PC-3 (cell line): ENCODE measurements around the gene B4GALNT4. TPM values are rescaled to one million over a fixed set of nuclear protein-coding genes. Genes with fewer than 3 reads are reported as not detected.

Source experiments
- ATAC-seq: fragments of 200-7000 bp; cut with Tn5 transposase; 2 replicates; pipeline ENCODE4 v1.9.1; 2020; ENCODE audit warnings: mild to moderate bottlenecking, moderate library complexity
- BruUV-seq: library from RNA; stranded (reverse); fragments of 400-500 nt; replicated peaks from 2 replicates; lab custom pipeline; 2021; lab: Mats Ljungman, UMichigan
- CTCF ChIA-PET: fragments of 300-600 bp; sonication (Branson Sonifier 250); formaldehyde crosslinking; loops from one replicate; lab custom pipeline; 2022; ENCODE audit warnings: antibody characterized with exemption; lab: Charles Lee
- POLR2A ChIA-PET: fragments of 300-600 bp; sonication (Branson Sonifier 250); formaldehyde crosslinking; loops from one replicate; lab custom pipeline; 2022; ENCODE audit warnings: antibody characterized with exemption; ENCODE audit not compliant: unreplicated experiment; lab: Charles Lee
- DNase-seq: peaks from one replicate; pipeline ENCODE4 v3.0.0-alpha.2; 2015
- H2AFZ ChIP-seq: fragments of 300-600 bp; sonication (generic); 2 replicates; pipeline ENCODE4 v1.6.0; 2016; ENCODE audit warnings: antibody characterized with exemption, low read length
- H3F3A ChIP-seq: fragments of 300-600 bp; sonication (generic); one replicate; pipeline ENCODE4 v1.6.0; 2017; ENCODE audit warnings: antibody characterized with exemption, low read length, control low read depth, mild to moderate bottlenecking; ENCODE audit not compliant: unreplicated experiment
- H3K27ac ChIP-seq: fragments of 300-600 bp; sonication (generic); 2 replicates; pipeline ENCODE4 v1.5.1; 2016; ENCODE audit warnings: mild to moderate bottlenecking, low read length
- H3K27me3 ChIP-seq: fragments of 300-600 bp; sonication (generic); 2 replicates; pipeline ENCODE4 v1.6.1; 2016; ENCODE audit warnings: low read length, mixed read lengths
- H3K36me3 ChIP-seq: fragments of 300-600 bp; sonication (generic); 2 replicates; pipeline ENCODE4 v1.6.1; 2016; ENCODE audit warnings: low read depth, mixed run types, low read length, mixed read lengths
- H3K4me1 ChIP-seq: fragments of 300-600 bp; sonication (generic); 2 replicates; pipeline ENCODE4 v1.5.1; 2016; ENCODE audit warnings: low read length; ENCODE audit not compliant: insufficient read depth
- H3K4me2 ChIP-seq: fragments of 300-600 bp; sonication (generic); 2 replicates; pipeline ENCODE4 v1.6.0; 2016; ENCODE audit warnings: low read length
- H3K4me3 ChIP-seq: fragments of 300-600 bp; sonication (generic); 2 replicates; pipeline ENCODE4 v1.5.1; 2016; ENCODE audit warnings: mild to moderate bottlenecking, low read length, mixed read lengths
- H3K79me2 ChIP-seq: fragments of 300-600 bp; sonication (generic); 2 replicates; pipeline ENCODE4 v1.6.1; 2017; ENCODE audit warnings: low read length, mixed read lengths
- H3K9ac ChIP-seq: fragments of 300-600 bp; sonication (generic); 2 replicates; pipeline ENCODE4 v1.6.0; 2016; ENCODE audit warnings: mild to moderate bottlenecking, low read length
- H3K9me2 ChIP-seq: fragments of 300-600 bp; sonication (generic); replicated peaks from 2 replicates; pipeline ENCODE4 v1.6.1; 2016; ENCODE audit warnings: mixed run types, low read length, mixed read lengths
- H3K9me3 ChIP-seq: fragments of 300-600 bp; sonication (generic); 2 replicates; pipeline ENCODE4 v1.6.1; 2016; ENCODE audit warnings: low read length, mixed read lengths
- H4K20me1 ChIP-seq: fragments of 300-600 bp; sonication (generic); 2 replicates; pipeline ENCODE4 v1.6.1; 2016; ENCODE audit warnings: low read length, mixed read lengths
- EZH2 ChIP-seq: fragments of 300-600 bp; sonication (generic); IDR thresholded peaks from one replicate; pipeline ENCODE4 v1.6.1; 2017; ENCODE audit warnings: antibody characterized with exemption, mild to moderate bottlenecking, low read length; ENCODE audit not compliant: unreplicated experiment
- EZH2phosphoT487 ChIP-seq: fragments of 300-600 bp; sonication (generic); IDR thresholded peaks from 2 replicates; pipeline ENCODE4 v1.6.1; 2018; ENCODE audit warnings: mild to moderate bottlenecking, antibody characterized with exemption, low read length, borderline replicate concordance
- intact Hi-C: fragments of 100-400 bp; cut with micrococcal nuclease; formaldehyde crosslinking; loops from 2 replicates; pipeline ENCODE4 v1.9.0; 2023
- total RNA-seq: library from RNA; depleted of rRNA; stranded (reverse); fragments of >200 nt; gene quantifications from 2 replicates; pipeline ENCODE4 v1.2.3, GENCODE V29; 2014
- TF ChIP-seq, protein P1 (sequence below): fragments of 300-600 bp; sonication (generic); conservative IDR thresholded peaks from 2 replicates; pipeline ENCODE4 v1.5.1; 2017; ENCODE audit warnings: antibody characterized with exemption, low read depth, mild to moderate bottlenecking, low read length

B4GALNT4 gene
- total RNA-seq, 1 experiment from 2014 or later, result 52.9 TPM

DNA sequence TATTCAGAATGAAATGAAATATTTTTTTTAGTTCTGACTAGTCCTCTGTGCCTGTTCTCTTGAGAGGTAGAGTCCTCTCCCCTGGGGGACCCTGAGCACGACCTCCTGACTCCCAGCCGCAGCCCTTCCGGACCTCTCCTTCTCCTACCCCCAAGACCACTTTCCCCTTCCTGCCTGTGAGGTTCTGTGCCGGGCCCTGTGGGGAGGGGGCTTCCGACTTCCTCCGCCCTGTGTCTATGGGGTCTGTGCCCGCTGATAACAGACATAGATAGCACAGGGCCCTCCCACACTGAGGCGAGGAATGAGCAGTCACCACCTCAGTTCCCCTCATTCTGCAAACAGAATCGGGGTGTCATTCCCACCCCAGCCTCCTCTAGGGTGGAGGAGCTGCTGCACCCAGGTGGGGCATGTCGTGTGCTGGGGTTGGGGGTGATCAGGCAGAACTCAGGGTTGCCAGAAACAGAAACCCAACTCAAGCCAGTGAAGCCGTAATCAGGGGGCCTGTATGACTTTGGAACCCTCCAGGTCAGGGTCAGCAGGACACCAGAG, 12.9 kb downstream of the B4GALNT4 start:
- no peaks in the 10 kb centered on the region for H3K79me2 ChIP-seq
- no peaks in the 10 kb centered on the region for H3K4me1 ChIP-seq
- intact Hi-C loops, result no loop called here
- H3K4me3 ChIP-seq, result no peak overlapping the region
- H3K9me2 ChIP-seq, result no peaks in the 10 kb centered on the region
- no peak overlapping the region for H3K27ac ChIP-seq
- H3F3A ChIP-seq, result no peaks in the 10 kb centered on the region
- no peak for DNase-seq
- TF ChIP-seq, protein P1, sequence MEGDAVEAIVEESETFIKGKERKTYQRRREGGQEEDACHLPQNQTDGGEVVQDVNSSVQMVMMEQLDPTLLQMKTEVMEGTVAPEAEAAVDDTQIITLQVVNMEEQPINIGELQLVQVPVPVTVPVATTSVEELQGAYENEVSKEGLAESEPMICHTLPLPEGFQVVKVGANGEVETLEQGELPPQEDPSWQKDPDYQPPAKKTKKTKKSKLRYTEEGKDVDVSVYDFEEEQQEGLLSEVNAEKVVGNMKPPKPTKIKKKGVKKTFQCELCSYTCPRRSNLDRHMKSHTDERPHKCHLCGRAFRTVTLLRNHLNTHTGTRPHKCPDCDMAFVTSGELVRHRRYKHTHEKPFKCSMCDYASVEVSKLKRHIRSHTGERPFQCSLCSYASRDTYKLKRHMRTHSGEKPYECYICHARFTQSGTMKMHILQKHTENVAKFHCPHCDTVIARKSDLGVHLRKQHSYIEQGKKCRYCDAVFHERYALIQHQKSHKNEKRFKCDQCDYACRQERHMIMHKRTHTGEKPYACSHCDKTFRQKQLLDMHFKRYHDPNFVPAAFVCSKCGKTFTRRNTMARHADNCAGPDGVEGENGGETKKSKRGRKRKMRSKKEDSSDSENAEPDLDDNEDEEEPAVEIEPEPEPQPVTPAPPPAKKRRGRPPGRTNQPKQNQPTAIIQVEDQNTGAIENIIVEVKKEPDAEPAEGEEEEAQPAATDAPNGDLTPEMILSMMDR, result no peak
- TF ChIP-seq EZH2phosphoT487, result no peak
- no peak for TF ChIP-seq EZH2
- H2AFZ ChIP-seq, result no peak overlapping the region
- H4K20me1 ChIP-seq, result no peaks in the 10 kb centered on the region
- no peak overlapping the region for H3K4me2 ChIP-seq
- H3K36me3 ChIP-seq, result no peaks in the 10 kb centered on the region
- H3K9ac ChIP-seq, result no peak overlapping the region
- no peaks in the 10 kb centered on the region for H3K27me3 ChIP-seq
- ATAC-seq, result no peak
- ChIA-PET CTCF (no interaction called here), POLR2A (no interaction called here)
- BruUV-seq, result no TSS peak
- H3K9me3 ChIP-seq, result no peaks in the 10 kb centered on the region

DNA sequence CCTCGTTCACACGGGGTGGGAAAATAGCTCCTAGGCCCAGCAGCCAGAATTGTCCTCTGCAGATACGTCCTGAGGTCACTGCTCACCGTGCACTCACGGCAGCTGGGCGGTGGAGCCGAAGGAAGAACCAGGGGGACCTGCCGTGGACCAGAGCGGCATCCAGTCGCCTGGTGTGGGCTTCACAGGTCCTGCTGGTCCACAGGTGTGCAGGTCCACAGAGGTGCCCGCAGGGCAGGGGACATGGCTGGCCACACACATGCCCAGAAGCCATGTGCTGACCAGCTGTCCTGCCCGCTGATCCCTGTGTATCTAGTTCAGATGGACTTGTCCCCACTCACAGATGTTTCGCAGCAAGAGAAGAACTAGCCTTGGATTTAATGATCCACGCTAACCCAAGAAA, 14.1 kb downstream of the B4GALNT4 start:
- Histone ChIP-seq H3K4me1 (no peaks in the 10 kb centered on the region), H2AFZ (no peak overlapping the region), H3K27ac (no peak overlapping the region), H3K79me2 (no peaks in the 10 kb centered on the region), H3K9ac (no peak overlapping the region), H4K20me1 (no peaks in the 10 kb centered on the region), H3K9me3 (no peaks in the 10 kb centered on the region), H3K36me3 (no peaks in the 10 kb centered on the region), H3F3A (no peaks in the 10 kb centered on the region), H3K4me2 (no peak overlapping the region), H3K4me3 (no peak overlapping the region), H3K27me3 (no peaks in the 10 kb centered on the region), H3K9me2 (no peaks in the 10 kb centered on the region)
- TF ChIP-seq, protein P1, result no peak
- TF ChIP-seq EZH2 (no peak), EZH2phosphoT487 (no peak)
- intact Hi-C loops, result no loop called here
- ChIA-PET POLR2A (no interaction called here), CTCF (no interaction called here)
- DNase-seq (no peak), ATAC-seq (no peak)
- no TSS peak for BruUV-seq

DNA sequence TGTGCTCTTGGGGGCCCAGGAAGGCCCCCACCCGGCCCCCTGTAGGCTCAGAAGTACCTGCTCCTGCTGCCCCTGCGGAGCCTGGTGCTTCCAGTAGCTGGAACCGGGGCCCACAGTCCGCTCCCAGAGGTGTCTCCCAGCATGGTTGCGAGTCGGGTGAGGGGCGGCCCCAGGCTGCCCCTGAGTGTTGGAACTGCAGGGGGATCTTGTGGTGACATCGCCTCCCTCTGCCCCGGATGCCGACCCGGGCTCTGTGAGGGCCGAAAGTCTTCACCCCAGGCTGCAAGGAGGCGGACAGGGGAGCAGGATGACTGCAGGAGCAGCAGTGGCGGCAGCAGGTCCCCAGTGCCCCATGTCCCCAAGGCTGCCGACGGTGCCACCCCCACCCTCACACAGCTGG, 15.2 kb downstream of the B4GALNT4 start:
- TF ChIP-seq, protein P1, result no peak
- no peak for TF ChIP-seq EZH2phosphoT487
- TF ChIP-seq EZH2, result no peak
- Histone ChIP-seq H3K27me3 (no peaks in the 10 kb centered on the region), H3K9ac (no peak overlapping the region), H4K20me1 (no peaks in the 10 kb centered on the region), H3K36me3 (no peaks in the 10 kb centered on the region), H3K4me3 (no peak overlapping the region), H2AFZ (no peak overlapping the region), H3F3A (no peaks in the 10 kb centered on the region), H3K4me2 (no peak overlapping the region), H3K9me2 (no peaks in the 10 kb centered on the region), H3K79me2 (no peaks in the 10 kb centered on the region), H3K27ac (no peak overlapping the region), H3K4me1 (no peaks in the 10 kb centered on the region), H3K9me3 (no peaks in the 10 kb centered on the region)
- no peak for DNase-seq
- ChIA-PET CTCF (no interaction called here), POLR2A (no interaction called here)
- no TSS peak for BruUV-seq
- ATAC-seq, result no peak
- intact Hi-C loops, result no loop called here
